Central memory CD4-positive, alpha-beta T cell (primary cell): Measurements from ENCODE around the gene TBC1D22A.

Experiments
- DNase-seq: peaks from one replicate; pipeline ENCODE4 v3.0.0; 2022

The TBC1D22A gene

DNA sequence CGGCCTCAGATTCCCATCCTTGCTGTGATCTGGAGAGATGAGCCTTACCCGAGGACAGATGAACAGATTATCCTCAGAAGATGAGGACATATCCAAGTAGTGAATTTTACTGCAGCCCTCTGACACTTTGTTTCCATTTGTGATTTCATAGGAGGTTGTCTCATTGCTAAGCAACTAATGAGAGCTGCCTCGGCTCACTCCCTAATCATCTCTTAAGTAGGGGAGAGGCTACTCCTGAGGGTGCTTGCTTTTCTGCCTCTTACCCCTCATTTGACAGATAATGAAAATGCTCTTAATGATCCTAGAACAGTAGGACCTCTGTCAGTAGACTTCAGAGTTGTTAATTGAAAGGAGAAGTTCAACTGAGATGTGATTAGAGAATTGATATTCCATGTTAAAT, 150.9 kb downstream of the TBC1D22A start:
- no peak for DNase-seq

DNA sequence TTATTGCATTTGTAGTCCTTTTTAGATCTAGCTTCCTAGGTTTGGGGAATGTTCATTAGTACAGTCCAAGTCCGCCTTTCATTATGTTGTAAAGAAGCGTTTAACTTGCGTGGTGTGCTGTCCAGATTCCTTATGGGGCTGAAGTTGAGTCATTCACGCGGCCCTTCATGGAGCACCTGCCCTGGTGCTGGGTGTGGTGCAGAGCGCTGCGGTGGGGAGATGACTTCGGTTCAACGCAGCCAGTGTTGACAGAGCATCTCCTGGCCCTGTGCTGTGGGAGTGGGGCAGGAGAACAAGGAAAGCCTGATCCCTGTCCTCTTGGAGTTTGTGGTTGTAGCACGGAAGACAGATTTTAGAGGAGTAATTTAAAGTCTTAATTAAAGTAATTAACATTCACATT, 152.0 kb downstream of the TBC1D22A start:
- no peak for DNase-seq

DNA sequence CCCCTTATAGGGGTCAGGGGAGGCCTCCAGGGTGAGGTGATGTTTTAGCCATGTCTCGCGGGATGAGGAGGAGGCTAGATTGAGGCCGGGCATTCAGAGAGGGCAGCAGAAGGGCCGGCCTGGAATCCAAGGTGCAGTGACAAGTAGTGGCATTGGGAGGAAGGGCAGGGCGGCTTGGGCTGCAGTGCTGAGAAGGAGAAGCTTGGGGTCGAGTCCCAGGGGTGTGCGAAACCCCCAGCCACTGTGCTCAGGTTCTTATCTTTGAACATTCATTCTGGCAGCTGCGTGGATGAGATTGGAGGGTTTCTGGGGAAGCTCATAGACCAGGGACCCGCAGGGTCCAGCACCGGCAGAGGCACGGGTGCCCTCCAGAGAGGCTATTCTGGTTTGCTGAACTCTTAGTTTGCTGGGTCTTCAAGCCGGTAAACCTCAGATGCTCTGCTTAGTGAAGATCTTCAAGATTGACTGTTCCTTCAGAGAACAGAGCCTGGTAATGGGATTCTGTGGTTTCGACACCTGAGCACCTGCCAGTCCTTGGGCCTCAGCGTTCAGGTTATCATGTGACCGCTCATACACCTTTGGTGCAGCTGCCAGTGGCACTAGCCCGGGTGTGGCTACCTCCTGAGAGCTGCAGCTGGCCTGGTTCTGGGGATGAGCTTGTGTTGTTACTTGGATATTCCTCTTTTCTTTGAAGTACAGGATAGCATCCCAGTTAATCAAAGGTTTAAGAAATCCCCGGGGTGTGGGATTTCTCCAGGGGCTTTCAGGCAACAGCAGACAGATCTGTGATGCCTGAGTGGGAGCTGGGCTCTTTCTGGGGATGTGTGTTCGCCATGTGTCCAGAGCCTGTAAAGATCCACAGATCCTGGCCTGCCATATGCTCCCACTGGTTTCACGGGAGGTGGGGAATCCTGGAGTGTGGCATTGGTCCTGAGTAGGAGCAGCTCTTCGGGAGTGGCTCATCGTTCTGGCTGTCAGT, 152.8 kb downstream of the TBC1D22A start:
- DNase-seq = no peak

DNA sequence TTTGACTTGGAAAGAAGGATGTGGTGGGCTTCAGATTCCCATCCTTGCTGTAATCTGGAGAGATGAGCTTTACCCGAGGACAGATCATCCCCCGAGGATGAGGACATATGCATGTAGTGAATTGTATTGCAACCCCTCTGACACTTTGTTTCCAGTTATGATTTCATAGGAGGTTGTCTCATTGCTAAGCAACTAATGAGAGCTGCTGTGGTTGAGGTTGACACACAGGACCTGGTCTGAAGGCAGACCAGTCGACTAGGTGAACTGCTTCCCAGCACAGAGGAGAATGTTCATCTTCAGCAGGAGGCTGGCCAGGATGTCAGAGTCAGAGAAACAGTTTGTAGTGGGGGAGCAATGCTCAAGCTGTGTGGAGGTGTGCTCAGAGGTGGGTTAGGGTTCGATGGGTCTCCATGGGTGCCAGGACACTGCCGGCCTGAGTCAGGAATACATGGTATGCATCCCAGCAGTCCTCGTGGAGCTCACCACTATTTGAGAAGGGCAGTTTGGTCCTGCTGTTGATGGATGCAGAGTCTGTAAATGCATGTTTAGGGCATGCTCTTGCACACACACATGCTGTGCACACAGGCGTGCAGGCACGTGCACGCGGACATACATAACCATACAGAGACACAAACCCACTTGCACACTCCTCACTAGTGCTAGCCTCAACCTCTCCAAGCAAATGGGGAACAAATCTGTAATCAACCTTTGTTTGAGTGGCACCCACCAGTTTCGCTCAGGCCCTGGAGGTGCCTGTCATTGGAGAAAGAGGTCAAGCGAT, 153.7 kb downstream of the TBC1D22A start:
- DNase-seq = no peak

DNA sequence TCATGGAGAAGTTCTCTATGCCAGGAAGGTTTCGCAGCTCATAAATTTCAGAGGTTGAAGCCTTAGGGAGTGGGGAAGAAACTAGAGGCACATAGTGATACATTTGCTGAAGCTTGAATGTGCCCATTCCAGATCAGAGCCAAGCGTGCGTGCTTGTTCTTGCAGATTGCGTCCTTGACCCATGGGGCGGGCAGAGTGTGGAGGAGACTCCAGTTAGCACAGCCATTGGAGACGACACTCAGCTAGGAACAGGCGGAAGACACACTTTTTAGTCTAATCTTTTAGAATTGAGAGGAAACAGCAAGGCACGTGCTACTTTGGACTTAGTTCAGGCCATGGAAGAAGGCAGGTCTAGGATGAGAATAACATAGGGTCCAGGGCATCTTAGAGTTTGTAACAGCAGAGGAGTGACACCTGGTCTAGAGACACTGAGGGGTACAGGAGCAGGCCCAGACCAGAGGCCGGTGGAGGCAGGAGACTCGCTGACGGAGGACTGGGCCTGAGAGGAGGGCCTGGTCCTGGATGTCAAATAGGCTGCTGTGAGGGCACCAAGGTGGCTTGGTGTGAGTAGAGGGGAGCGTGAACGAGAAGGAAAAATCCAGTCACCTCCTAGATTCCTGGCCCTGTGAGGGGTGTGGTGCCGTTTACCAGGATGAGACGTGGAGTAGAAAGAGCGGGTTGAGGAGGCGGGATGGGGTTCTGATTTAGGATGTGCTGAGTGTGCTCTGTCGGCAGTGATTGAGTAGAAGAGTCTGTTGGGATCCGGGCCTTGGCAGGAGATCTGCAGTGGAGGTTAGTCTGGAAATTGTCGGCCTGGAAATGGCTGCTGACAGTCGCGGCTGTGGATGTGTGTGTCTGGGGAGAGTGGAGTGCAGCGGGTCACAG, 154.7 kb downstream of the TBC1D22A start:
- no peak for DNase-seq

DNA sequence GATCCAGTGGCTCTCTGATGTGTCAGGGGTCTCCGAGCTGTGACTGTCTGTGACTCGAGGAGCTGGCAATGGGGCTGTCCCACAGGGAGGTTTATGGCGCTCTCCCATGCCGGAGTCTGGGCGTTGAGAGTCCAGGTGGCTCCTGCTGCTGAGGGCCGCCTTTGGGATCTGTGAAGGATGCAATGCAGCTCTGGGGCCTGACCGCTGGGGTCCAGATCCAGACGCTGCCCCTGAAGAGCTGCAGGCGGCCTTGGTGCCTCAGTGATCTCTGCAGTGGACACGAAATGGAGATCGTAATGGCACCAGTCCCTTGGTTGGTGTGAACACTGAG, 155.3 kb downstream of the TBC1D22A start:
- no peak for DNase-seq

DNA sequence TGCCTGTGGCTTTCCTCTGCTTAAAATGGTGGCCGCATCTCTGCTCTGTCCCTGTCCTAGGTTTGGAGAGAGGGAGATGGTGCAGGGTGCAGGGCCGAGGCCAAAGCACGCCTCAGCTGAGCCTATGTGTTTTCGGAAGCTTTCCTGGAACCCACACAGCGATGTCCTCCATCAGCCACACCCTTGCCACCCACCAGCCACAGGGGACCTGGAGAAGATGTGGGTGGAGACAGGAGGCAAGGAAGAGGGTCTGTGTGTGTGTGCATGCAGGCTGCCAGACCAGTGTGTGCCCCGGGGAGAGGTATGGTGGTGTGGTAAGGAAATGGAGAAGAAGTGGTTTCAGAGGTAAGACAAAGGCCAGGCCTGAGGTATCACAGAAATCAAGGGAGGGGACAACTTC, 155.7 kb downstream of the TBC1D22A start:
- no peak for DNase-seq

DNA sequence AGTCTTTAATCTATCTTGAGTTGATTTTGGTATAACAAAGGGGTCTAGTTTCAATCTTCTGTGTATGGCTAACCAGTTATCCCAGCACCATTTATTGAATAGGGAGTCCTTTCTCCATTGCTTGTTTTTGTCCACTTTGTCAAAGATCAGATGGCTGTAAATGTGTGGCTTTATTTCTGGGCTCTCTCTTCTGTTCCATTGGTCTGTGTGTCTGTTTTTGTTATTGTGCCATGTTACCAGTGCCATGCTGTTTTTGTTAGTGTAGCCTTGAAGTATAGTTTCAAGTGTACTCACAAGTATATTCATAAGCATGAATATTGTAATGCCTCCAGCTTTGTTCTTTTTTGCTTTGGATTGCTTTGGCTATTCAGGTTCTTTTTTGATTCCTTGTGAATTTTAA, 159.6 kb downstream of the TBC1D22A start:
- DNase-seq = no peak

DNA sequence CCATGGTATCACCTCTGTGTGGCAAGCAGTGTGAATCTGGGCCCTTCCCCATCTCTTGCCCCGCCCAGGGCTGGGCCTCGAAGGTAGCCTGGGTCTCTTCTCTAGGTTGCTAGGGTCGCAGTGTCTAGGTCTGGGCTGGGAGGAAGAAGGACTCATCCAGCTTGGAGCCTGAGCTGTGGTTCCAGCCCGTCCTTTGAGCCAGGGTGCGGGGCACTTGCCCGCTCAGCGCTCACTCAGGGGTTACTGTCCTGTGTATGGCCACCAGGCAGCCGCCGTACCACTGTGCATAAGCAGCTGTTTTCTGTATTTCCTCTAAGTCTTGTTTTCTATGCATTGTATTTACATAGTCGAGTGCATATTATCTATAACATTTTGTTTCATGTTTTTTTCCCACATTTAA, 160.9 kb downstream of the TBC1D22A start:
- no peak for DNase-seq

DNA sequence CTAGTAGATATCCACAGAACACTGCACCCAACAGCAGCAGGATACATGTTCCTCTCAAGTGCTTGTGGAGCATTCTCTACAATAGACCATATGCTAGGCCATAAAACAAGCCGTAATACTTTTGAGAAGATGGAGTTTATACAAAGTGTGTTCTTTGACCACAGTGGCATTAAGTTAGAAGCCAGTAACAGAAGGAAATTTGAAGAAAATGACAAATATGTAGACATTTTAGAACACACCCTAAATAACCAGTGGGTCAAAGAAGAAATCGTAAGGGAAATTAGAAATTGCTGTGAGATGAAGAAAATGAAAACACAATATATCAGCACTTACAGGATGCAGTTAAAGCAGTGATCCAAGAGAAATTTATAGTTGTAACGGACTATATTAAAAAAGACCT, 163.4 kb downstream of the TBC1D22A start:
- no peak for DNase-seq

DNA sequence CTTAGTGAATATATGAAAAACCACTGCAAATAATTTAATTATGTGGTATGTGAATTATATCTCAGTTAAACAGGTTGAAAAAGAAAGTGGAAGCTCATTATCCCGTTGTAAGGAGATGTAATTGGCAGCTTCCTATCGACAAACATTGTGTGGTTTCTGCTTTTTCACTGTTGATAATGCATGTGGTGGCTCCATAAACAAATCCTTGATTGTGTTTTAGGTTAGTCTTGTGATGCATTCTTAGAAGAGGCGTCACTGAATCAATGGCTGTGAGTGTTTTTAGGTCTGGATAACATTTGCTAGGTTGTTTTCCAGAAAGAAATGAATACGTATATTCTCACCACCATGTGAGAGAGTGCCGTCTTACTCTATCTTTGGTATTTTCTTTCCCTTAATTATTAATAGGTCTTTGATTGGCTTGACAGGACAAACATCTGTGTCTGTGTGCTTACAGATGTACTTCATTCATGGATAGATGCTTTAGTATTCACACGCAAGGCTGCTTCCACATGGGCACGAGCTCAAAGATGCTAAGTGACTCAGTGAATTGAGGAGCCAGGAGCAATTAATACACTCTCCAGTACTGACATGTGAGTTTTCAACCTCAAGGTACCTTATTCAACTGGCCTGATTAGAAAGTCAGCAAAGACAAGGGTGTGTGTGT, 166.7 kb downstream of the TBC1D22A start:
- DNase-seq = no peak

DNA sequence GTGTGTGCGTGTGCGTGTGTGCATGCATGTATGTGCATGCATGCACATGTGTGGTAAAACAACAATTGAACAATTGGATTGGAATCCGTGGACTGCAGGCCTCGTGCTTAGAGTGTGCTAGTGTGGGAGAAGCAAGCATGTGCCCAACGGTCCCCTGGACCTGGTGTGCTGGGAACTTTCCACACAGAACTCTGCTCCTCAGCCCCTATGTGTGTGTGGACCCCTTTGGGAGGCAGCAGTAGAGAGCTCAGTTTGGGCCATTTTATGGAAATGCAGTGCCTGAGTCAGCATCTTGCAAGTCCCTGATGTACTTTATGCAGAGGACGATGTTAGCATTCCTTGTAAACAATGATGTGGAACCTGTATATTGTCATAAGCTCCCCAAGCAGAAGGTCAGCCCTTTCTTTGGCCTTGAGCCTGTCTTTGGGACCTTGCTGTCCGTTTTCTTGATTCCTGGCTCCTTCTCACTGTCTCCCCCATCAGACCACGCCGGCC, 167.3 kb downstream of the TBC1D22A start:
- no peak for DNase-seq

DNA sequence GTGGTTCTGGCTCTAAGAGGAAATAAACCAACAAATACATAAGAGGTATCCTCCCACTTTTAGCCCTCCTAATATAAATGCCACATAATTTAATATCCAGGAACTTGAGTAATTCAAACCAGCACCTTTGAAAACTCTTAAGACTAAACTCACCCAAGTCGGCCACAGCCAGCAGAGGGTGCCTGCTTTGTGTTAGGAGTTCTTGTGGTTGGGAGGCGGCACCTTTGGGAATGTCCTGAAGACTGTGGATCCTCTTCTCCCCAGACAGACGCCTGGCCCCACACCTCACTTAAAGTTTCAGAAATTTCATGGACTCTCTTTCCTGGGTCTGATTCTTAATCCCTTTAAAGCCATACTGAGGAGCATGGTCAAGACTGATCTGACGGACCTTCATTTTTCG, 169.0 kb downstream of the TBC1D22A start:
- DNase-seq = no peak

DNA sequence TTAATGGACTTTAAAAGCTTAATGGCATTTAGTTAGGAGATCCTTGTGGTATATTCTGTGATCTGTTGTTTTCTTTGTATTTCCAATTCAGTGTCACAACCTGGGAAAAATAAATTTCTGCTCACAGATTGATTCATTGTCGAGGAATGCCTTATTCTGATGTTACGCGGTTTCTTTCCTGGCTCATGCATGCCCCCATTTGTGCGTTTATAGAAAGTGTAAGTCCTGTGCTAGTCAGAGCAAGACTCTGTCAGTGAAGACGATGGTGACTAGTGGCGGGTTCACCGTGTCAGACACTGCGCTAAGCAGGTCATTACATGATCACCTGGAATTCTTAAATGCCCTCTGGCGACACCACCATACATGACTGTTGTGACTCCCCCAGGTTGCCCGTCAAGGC, 169.4 kb downstream of the TBC1D22A start:
- no peak for DNase-seq

DNA sequence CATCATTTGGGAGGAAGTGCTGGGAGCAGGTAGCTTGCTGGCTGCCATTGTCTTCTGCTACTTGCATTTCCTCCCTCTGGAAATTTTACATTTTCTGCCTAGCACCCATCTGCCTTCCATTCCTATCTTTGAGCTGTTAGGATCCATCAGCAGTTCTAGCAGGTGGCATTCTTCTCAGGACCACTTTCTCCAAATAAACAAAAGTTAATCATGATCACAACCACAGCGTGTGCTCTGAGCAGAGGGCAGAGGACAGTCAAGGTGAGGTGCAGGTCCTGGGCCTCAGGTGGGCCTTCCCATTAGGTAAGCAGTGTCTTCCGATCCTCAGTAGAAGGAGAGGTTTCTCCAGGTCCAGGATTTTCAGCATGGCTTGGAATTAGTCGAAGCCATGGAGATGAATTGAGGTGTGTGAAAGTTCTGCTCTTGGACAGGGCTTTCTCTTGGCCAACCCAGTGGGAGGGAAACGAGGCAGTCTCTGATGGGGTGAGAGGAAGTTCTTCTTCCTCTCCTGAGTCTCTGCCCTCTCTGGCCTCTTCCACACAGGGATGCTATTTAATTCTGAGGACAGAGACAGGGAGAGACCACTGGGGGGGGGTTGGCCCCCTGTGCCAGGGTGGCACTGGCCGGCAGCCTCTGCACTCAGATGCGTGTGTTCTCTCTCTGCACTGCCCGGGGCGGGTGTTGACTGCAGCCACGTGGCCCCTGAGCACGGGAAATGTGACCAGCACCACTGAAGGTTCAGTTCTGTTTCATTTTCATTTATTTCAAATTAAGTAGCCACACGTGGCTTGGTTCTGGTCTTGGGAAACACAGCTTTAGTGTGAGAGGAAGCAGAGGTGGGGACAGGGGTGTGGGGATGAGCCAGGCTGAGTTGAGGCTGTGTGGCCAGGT, 170.8 kb downstream of the TBC1D22A start:
- no peak for DNase-seq

DNA sequence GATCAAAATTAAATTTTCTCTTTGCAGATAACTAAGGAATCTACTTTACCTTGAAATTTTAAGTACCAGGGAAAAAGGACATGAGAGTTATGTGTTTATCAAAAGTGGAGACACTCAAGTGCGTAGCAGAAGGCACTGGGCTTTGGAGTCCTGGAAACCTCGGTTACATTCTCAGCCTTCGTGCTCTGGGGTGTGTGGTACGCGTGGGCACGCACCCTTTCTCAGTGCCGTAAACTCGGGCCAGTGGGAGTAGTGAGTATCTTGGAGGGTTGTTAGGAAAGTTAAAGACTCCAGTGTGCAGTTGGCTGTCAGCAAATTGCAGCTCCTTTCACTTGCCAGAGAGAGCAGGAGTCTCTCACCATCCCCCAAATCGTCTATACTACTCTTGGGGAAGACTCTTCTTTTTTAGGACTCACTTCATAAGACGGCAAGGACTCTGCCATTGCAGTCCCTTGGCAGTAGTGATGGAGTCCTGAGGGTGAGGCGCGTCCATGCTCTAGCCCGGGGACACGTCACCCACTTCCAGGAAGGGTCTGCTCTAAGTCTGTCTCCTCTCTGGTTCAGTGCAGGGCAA, 171.8 kb downstream of the TBC1D22A start:
- no peak for DNase-seq

DNA sequence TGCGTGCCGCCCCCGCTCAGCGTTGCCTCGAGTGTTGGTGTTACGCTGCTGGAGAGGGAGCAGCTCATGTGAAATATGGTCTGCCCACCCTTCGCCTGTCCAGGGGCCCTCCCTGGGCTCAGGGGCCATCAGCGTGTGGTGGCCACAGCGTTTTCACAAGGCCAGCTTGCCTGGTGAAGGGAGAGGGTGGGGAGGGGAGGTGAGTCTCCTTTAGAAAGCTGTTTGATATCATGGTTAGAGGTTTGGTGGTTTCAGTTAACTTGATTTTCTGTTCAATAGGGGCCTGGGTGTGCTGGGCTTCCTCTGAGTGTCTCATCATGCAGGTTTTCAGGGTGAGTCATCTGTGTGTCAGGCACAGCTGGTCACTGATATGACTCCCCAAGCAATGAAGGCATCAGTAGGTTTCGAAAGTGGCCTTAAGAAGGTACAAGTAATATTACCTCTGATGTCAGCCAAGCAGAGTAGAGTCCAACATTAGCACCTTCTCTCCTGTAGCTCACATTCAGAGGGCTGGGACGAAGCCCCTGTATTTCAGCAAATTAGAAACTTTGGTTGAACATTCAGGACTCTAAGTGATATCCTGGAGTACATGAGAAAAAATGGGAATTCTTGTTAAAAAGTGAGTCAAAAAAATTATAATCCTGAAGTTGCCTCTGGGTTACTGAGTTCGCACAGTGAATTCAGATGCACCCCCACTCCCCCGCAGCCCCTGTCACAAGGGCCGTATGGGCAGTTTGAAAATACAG, 172.5 kb downstream of the TBC1D22A start:
- DNase-seq = no peak

DNA sequence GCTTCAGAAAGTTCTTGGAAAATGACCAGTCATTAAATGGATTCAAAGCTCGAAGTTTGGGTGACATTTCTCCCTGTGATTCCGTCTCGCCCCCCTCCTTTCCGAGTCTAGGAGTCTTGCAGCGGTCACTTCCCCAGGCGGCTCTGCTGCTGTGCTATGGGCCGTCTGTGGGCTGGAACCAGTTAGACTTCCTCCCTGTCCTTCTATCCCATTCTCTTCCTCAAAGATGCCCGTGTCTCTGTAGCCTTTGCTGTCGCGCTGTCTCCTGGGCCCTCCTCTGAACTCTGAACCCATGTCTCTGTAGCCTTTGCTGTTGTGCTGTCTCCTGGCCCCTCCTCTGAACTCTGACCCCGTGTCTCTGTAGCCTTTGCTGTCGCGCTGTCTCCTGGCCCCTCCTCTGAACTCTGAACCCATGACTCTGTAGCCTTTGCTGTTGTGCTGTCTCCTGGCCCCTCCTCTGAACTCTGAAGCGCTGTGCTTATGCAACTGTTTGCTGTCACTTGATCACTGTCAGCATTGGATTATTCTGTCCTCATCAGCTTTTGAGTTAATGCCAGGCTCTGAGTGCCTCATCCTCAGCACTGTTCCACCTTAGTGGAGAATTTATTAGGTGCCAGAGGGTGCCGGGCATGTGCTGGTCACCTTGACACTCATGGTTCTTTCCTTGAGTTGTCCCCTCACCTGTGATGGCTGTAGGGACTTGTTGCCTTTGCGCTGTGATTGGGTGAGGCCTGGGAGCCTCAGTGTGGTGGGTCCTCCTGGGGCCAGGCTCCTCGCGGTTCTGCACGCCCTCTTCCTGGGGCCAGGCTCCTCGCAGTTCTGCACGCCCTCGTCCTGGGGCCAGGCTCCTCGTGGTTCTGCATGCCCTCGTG, 173.3 kb downstream of the TBC1D22A start:
- no peak for DNase-seq

DNA sequence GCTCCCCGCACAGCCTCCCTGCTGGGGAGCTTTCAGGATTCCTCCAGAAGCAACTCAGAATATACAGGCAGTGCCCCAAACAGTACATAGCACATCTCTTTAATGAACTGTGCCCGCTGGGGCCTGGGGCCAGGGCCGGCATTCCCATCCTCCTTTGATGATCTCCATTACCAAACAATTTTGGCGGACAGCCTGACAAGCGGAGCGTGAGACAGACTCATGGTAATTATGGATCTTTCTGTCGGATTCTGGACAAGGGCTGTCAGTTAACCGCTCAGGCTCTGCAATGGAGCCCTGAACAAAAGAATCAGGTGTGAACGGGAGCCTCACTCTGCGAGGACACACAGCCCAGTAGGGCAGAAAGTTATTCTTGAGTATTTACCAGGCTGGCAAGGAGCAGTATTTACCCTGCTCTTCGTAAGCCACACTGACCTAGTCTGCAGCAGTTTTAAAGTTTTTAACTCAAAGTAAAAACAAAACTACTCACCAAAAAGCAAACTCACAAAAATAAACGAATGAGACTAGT, 174.0 kb downstream of the TBC1D22A start:
- DNase-seq = no peak
